GM21825 (cell line): ENCODE results near the gene SLC6A4.

Source experiments
- ATAC-seq: cut with Tn5 transposase; IDR thresholded peaks from one replicate; pipeline ENCODE4 v1.9.1; 2021; ENCODE audit warnings: mild to moderate bottlenecking, moderate library complexity; ENCODE audit not compliant: unreplicated experiment

The SLC6A4 gene

DNA sequence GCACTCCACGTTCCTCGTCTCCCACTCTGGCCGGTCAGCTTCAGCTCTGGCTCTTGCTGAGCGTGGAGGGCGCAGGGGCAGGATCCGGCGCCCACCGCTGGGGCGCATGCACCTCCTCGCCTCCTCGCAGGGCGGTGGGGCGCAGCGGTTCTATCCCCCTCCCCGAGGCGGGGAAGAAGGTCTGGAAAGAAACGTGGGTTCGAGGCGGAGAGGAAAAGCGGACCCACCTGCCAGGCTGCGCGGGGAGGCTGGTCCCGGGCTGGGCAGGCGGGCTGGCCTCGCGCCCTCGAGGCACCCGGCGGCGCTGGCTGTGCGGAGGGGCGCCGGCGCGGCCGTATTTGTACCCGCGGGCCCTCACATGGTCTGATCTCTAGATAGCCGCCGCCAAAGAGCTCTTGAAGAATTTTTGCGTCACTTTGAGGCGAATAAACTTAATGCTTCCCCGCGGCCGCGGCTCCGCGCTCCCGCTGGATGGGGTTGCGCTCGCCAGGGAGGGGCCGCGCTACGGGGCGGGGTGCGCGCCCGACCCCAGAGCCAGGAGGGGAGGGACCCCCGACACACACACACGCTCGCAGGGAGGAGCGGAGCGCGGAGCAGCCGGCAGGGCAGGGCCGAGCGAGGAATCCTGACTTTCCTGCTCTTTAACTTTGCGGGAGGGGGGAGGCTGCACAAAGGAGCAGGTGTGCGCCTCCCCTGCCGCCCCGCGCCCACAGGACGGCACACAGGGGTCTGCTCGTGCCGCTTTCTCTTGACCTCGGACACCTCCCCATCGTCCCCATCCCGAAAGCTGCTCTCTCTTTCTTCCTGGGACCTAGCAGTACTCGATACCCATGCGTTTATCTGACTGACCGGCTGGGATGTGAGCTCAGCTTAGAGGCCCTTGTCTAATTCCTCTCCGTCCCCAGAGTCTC is at the start of gene SLC6A4:
TSS of gene SLC6A4 (minus strand) at position 312 of the 911 bp plus-strand sequence. CDS start 13,739 bp downstream, outside the sequence.
- no peak for ATAC-seq

- ATAC-seq = no peak
Measured at GRCh38 chr17:30279156-30279555, 43.7 kb upstream of the SLC6A4 start.

GRCh38 chr17:30278032-30278431 is 42.5 kb upstream of the SLC6A4 start:
- no peak for ATAC-seq

- no peak for ATAC-seq
Measured at GRCh38 chr17:30275911-30276310, 40.4 kb upstream of the SLC6A4 start.

GRCh38 chr17:30274887-30275286 is 39.4 kb upstream of the SLC6A4 start:
- ATAC-seq = no peak

DNA sequence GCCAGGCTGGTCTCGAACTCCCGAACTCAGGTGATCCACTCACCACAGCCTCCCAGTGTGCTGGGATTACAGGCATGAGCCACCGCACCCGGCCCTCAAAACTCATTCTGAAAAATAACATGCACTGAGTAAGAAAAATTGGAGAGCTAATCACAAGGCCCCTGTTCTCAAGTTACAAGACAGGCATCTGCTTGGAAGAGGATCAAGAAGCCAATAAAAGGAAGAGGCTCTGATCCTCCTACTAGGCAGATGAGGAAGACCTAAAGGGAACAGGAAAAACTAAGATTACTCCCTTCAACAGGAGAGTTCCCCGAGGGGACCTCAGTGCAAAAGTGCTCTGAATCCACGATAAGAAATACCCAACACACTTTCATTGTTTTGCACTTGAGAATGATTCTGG is 37.9 kb upstream of the SLC6A4 start:
- no peak for ATAC-seq

GRCh38 chr17:30271102-30271501 is 35.6 kb upstream of the SLC6A4 start:
- no peak for ATAC-seq

GRCh38 chr17:30267625-30268024 is 32.1 kb upstream of the SLC6A4 start:
- ATAC-seq = no peak

- ATAC-seq = no peak
Measured at GRCh38 chr17:30263552-30264333, 28.2 kb upstream of the SLC6A4 start.

GRCh38 chr17:30256756-30257506 is 21.4 kb upstream of the SLC6A4 start:
- no peak for ATAC-seq

- ATAC-seq = no peak
Measured at GRCh38 chr17:30254150-30254549, 18.7 kb upstream of the SLC6A4 start.

- no peak for ATAC-seq
Measured at GRCh38 chr17:30253312-30253711, 17.8 kb upstream of the SLC6A4 start.

DNA sequence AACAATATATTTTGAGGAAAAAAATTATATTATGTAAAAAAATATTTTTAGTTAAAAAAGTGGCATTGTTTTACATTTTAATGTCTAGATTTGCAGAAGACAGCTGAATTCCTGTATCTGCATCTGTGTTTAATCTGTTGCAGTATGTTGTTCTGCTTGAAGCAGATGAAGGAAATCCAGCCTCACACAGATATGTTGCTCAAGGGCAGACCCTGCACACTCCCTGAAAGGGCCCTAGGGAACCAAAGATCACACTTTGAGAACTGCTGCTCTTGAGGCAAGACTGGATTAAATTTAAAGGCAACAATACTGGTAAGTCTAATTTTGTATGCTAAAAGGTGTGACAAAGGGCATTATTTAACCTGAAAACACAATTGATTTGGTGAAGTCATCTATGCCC is 16.4 kb upstream of the SLC6A4 start:
- ATAC-seq = no peak

DNA sequence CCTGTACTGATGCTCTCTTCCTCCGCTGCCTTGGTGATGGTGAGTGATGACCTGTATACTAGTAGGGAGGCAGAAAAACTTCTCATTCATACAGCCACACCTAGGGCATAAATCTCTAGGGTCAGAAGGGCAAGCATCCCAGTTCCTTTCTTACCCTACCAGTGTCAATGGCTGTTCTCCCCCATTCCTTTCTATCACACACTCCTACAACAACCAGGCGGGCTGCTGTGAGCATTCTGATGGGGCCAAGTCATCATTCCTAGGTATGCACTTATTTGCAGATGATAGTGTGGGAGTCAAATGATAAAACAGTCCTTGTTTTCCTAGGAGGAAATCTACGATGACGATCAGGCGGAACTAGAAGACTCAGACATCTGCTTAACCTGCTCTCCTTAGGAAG is 14.0 kb upstream of the SLC6A4 start:
- ATAC-seq = no peak

DNA sequence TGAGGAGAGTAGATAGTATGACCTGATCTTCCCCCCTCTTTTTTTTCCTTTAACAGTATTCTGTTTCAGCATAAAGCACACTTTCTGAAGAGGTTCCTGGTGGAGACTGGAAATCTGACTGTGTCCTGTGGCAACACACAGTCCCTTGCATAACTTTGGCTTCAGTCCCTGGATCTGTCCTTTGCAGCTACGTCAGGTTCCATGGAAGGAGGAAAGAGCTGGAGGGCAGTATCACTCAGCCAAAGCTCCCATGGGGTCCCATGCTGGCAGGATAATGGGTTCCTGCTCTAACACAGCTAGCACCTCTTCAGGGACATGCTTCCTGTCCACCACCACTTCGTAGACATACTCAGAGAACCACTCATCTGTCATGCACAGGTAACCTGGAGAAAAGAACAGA is 13.3 kb upstream of the SLC6A4 start:
- no peak for ATAC-seq

- ATAC-seq = no peak
Measured at GRCh38 chr17:30246460-30246859, 11.0 kb upstream of the SLC6A4 start.

DNA sequence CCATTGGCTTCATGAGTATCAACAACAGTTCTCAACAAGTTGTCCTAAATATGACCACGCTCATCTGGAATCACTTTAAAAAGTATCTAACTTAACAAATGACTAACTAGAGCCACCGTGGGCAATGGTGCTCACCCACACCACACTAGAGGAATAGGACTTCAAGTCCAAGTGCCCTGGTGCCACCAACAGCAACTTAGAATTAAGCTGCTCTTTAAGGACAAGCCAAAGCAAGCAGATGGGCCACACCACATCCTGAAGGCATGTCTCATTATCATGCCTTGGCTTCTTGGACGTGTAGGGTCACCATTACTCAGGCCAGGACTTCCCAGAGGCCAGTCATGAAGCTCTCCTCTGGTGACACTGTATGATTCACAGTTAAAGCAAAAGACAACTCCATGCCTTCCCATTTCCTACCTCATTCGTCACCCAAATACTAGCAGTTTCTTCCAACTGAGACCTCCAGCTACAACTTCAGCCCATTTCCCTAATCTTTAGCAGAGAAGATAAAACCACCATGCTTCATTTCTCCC is 9.4 kb upstream of the SLC6A4 start:
- no peak for ATAC-seq

- no peak for ATAC-seq
Measured at GRCh38 chr17:30243568-30243967, 8.1 kb upstream of the SLC6A4 start.

DNA sequence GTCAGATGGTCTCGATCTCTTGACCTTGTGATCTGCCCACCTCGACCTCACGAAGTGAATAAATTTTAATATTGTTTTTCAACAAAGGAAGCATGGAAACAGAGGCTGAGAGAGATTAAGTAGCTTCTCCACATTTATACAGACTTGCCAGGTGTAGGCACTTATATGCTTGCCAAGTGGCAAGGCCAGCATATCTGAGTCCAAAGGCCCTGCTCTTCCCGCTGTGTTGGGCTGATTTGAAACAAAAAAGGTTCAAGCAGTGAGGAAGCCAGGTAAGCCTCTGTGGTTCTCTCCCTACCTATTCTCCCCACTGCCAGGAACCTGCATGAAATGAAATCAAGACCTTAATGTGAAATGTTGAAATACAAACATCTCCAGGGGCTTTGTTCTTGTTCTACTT is 7.5 kb upstream of the SLC6A4 start:
- ATAC-seq = no peak

DNA sequence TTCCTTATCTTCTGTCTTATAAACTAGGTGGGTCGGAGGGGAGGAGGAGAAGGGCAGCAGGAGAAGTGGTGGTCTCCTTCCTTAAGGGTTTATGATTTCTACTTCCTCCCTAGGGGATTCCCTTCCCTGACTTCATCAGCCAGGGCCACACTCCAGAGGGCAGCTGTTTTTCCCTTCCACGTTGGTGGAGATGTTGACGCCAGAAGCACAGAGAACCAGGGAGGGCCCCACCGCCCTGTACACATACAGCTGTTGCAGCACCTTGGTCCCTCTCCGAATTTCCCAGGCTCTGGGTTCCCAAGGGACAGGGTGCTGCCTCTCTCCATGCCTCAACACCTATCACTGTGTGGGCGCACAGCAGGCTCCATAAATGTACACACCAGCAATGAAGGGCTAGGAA is 5.6 kb upstream of the SLC6A4 start:
- ATAC-seq = no peak

DNA sequence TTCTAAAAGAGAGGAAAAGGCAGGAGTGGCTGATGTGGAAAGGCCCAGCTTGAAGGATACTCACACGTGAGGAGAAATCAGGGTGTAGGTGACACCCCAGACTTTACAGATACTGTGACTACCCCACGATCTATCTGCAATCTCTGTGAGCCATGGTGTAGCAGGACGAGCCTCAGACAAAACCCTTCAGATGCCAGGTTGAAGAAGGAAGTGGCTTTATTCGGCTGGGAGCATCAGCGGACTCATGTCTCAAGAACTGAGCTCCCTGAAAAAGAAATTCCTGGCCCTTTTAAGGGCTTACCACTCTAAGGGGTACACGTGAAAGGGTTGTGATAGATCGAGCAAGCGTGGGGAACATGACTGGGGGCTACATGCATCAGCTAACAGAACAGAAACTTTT is 4.7 kb upstream of the SLC6A4 start:
- ATAC-seq = no peak
